ENCODE measurements around the gene SYNE2.
"Not testable (repeated sequence)": the region's sequence is repeated elsewhere in the genome, so short reads cannot be mapped to it uniquely, and the experiment has no call there.

The SYNE2 gene

GRCh38 chr14:63863004-63863403 lies 10.2 kb downstream of the SYNE2 start:
- H3K4me3 ChIP-seq (replicated peaks; ENCODE audit: low read depth, low read length) = no peak overlapping the region
- no peak for TF ChIP-seq CTCF (IDR thresholded peaks at IDR 0.05; ENCODE audit: low read length, missing control alignments)
- DNase-seq (ENCODE audit: low read depth) = no peak

GRCh38 chr14:63864775-63865174 lies 12.0 kb downstream of the SYNE2 start:
- DNase-seq (ENCODE audit: low read depth) = not testable (repeated sequence)
- H3K4me3 ChIP-seq (replicated peaks; ENCODE audit: low read depth, low read length) = peak overlapping the region; percentile 28

DNA sequence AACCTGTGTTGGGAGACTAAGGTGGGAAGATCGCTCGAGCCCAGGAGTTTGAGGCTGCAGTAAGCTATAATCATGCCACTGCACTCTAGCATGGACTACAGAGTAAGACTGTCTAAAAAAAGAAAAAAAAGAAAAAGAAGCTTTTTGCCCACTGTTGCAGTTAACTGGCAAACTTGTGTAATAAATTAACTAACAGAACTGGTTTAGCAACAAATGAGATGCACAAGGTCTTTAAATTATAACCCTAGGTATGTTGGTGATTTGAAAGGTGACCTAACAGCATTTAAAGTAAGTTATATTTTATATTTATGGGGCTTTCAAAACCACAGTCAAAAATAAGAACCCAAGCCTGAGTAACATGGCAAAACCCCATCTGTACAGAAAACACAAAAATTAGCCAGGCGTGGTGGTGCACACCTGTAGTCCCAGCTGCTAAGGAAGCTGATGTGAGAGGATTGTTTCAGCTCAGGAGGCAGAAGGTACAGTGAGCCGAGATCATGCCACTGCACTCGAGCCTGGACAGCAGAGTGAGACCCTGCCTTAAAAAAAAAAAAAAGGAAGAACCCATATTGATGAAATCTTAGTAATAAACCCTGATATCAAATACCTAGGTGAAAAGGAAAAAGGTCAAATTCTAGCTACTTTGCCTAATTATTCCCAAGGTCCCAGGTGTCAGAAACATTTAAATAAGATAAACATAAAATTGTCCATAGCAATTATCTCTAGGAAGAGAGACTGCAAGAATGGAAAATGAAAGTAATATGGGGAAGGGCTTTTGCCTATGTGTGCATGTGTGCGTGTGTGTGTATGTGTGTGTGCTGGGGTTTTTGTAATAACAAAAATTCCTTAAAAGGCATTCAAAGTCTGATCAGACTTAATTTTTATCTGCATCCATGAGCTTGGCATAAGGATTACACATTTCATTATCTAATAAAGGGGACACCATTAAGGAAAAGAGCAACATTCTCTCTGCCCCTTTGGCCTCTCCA lies 15.4 kb downstream of the SYNE2 start:
- H3K4me3 ChIP-seq (replicated peaks; ENCODE audit: low read depth, low read length) = no peak overlapping the region
- no peak for DNase-seq (ENCODE audit: low read depth)
- TF ChIP-seq CTCF (IDR thresholded peaks at IDR 0.05; ENCODE audit: low read length, missing control alignments) = no peak

GRCh38 chr14:63869940-63870752 lies 17.3 kb downstream of the SYNE2 start:
- not testable (repeated sequence) for DNase-seq (ENCODE audit: low read depth); H3K4me3 ChIP-seq (replicated peaks; ENCODE audit: low read depth, low read length)

DNA sequence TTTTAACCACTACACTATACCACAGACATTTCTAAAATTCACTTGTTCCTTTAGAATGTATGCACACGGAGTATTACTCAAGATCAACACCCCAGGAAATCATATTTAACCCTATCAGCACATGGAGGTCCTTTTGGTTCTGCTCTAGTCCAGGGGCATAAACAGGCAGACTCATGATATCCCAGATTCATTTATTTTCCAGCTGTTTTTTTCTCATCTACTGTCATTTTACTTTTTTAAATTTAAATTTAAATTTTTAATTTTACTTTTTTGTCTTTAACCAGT lies 17.9 kb downstream of the SYNE2 start:
- not testable (repeated sequence) for H3K4me3 ChIP-seq (replicated peaks; ENCODE audit: low read depth, low read length); DNase-seq (ENCODE audit: low read depth)

GRCh38 chr14:63874223-63874622 lies 21.4 kb downstream of the SYNE2 start:
- TF ChIP-seq CTCF (IDR thresholded peaks at IDR 0.05; ENCODE audit: low read length, missing control alignments) = no peak
- no peak overlapping the region for H3K4me3 ChIP-seq (replicated peaks; ENCODE audit: low read depth, low read length)
- no peak for DNase-seq (ENCODE audit: low read depth)

GRCh38 chr14:63875311-63875710 lies 22.5 kb downstream of the SYNE2 start:
- peak; percentile 97 for DNase-seq (ENCODE audit: low read depth)
- no peak for TF ChIP-seq CTCF (IDR thresholded peaks at IDR 0.05; ENCODE audit: low read length, missing control alignments)
- H3K4me3 ChIP-seq (replicated peaks; ENCODE audit: low read depth, low read length) = no peak overlapping the region

- no peak overlapping the region for H3K4me3 ChIP-seq (replicated peaks; ENCODE audit: low read depth, low read length)
- TF ChIP-seq CTCF (IDR thresholded peaks at IDR 0.05; ENCODE audit: low read length, missing control alignments) = no peak
- no peak for DNase-seq (ENCODE audit: low read depth)
Measured at GRCh38 chr14:63877550-63877939, 24.7 kb downstream of the SYNE2 start.
